GM19099 (cell line): Measurements from ENCODE around the gene ATP13A4.

Source experiments
- POLR2A ChIP-seq: IDR thresholded peaks from 3 replicates; pipeline ENCODE4 v1.6.1; 2011; ENCODE audit warnings: low read depth; ENCODE audit not compliant: insufficient read length; ENCODE audit errors: extremely low read depth

Gene ATP13A4

GRCh38 chr3:193510154-193510553, 44.5 kb downstream of the ATP13A4 start:
- TF ChIP-seq POLR2A: no peak

- TF ChIP-seq POLR2A: no peak
These were observed 45.4 kb downstream of the ATP13A4 start for GRCh38 chr3:193509103-193509965.

GRCh38 chr3:193508108-193508507, 46.6 kb downstream of the ATP13A4 start:
- TF ChIP-seq POLR2A: no peak

GRCh38 chr3:193507566-193507965, 47.1 kb downstream of the ATP13A4 start:
- no peak for TF ChIP-seq POLR2A

GRCh38 chr3:193506921-193507320, 47.8 kb downstream of the ATP13A4 start:
- TF ChIP-seq POLR2A: no peak

DNA sequence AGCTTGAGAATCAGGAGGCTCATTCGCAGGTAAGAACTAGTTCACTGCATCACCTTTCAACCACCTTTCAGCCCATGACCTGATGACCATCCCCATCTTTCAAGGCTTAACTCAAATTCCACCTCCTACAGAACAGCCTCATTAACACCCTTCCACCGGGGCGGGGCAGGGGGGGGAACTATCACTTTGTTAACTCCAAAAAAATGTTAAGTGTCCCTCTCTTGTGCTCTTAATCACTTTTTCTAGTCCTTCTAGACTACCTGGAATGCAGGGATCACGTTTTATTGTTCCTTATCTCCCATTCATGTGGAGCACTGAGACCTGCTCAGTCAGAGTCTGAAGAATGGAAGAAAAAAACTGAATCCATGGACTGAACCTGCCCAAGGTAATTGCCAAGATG, 51.8 kb downstream of the ATP13A4 start:
- TF ChIP-seq POLR2A: no peak

DNA sequence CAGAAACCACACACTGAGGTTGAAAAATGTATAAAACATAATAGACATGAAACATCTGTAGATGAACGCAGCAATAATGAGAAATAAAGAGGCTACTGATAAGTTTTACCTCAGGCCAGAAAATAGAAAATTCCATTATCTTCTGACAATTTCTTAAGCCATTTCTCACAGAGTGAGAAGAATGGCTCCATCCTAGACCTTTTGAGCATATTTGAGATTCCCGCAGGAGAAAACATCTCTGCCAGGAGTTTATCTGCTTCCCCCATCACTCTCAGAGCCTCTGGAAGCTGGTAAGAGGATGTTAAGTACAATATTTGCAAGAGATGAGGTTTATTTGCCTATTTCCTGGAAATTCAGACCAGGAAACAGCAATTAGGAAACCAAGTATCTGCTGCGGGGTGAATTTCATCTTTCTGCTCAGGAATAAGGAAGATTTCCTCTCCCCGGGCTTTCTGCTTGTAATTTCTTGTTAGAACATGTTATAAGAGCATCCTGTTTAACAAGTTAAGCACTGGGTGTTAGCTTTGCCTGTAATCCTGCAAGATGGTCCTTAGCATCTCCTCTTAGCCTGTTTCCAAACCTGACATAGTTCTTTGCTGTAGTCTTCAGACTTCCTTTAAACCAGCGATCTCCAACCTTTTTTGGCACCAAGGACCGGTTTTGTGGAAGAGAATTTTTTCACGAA, 54.8 kb downstream of the ATP13A4 start:
- TF ChIP-seq POLR2A: no peak

GRCh38 chr3:193499136-193499770, 55.4 kb downstream of the ATP13A4 start:
- TF ChIP-seq POLR2A: no peak

- no peak for TF ChIP-seq POLR2A
These were observed 56.5 kb downstream of the ATP13A4 start for GRCh38 chr3:193498215-193498614.

DNA sequence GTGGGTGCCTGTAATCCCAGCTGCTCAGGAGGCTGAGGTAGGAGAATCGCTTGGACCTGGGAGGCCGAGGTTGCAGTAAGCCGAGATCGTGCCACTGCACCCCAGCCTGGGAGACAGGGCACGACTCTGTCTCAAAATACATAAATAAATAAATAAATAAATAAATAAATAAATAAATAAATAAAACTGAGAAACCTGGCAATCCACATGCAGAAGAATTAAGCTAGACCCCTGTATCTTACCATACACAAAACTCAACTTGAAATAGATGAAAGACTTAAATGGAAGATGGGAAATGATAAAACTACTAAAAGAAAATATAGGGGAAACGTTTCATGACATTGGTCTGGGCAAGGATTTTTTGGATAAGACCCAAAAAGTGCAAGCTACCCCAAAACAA, 58.0 kb downstream of the ATP13A4 start:
- TF ChIP-seq POLR2A: no peak

GRCh38 chr3:193491026-193491425, 63.7 kb downstream of the ATP13A4 start:
- TF ChIP-seq POLR2A: no peak

DNA sequence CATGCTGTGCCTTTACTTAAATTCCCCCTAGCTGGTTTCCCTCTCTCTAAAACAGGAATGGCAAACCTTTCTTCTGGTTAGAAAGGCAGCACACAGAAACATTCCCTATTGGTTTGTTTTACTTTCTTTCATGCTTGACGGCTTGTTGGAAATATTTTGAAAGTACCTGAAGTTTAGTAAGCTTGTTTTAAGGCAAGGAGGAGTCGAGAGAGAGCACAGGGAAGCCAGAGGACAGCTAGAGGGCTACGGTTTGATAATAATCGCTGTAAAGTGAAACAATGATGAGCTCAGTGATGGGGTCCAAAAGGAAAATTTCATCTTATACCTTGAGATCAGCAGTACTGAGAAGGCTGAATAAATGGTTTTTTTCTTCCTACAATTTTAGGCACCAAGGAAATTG, 64.1 kb downstream of the ATP13A4 start:
- TF ChIP-seq POLR2A: no peak

GRCh38 chr3:193489949-193490348, 64.7 kb downstream of the ATP13A4 start:
- TF ChIP-seq POLR2A: no peak

DNA sequence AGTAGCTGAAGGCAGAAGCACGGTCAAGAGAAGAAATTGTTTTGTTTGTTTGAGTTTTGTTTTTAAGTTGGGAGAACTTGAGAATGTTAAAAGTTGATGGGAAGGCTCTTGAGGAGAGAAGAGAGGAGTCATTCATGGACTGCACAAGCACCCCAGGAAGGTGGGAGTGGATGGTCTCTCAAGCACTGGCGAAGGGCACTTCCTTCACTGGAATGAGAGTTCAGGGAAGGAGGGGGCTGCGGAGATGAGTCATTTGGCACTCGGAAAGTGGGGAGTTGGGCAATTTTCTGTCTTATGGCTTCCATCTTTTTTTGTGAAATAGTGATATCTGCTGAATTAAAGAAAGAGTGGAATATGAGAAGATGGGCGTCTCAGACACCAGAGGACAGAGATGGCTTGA, 66.0 kb downstream of the ATP13A4 start:
- TF ChIP-seq POLR2A: no peak

- no peak for TF ChIP-seq POLR2A
These were observed 70.6 kb downstream of the ATP13A4 start for GRCh38 chr3:193483988-193484539.

DNA sequence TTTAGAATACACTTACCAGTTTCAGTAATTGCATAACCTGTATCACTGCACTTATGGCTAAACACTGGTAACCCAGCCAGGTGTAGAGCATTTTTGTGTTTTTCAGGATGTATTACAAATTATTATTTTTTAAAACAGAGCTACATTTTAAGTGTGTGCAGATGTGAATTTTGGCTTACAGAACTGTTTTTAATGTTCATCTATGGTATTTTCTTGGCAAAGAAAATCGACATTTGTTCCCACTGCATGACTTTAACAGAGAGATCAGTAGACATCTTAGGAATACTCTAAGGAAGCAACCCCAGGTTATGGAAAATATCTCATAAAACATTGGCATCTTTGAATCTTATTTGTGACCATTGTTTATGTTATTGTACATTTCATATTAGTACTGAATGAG, 73.3 kb downstream of the ATP13A4 start:
- TF ChIP-seq POLR2A: no peak

DNA sequence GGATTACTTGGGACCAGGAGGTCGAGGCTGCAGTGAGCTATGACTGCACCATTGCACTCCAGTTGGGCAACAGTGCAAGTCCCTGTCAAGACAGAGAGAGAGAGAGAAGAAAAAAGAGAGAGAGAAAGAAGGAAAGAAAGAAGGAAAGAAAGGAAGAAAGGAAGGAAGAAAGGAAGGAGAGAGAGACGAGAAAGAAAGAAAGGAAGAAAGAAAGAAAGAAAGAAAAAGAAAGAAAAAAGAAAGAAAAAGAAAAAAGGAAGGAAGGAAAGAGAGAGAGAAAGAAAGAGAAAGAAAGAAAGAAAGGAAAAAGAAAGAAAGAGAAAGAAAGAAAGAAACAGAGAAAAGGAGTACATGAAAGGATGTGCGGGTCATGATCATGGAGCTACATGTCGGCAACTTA, 80.2 kb downstream of the ATP13A4 start:
- no peak for TF ChIP-seq POLR2A
